M059J (cell line): Measurements from ENCODE around the gene CXCL5. TPM values are rescaled to one million over a fixed set of nuclear protein-coding genes. Genes with fewer than 3 reads are reported as not detected.

Source experiments
- DNase-seq: peaks from one replicate; pipeline ENCODE4 v3.0.0-alpha.2; 2012; ENCODE audit warnings: low read depth
- total RNA-seq: library from RNA; depleted of rRNA; stranded (reverse); fragments of >200 nt; shearing (Covaris generic); gene quantifications from 2 replicates; pipeline ENCODE4 v1.2.3, GENCODE V29; 2014; rRNA removed

The CXCL5 gene
- total RNA-seq = 0.62 and 0.74 TPM in 2 replicates

- peak; percentile 48 for DNase-seq
These were observed at the start of gene CXCL5 for GRCh38 chr4:73998040-73999011. CXCL5 (minus strand) TSS chr4:73998677; CDS start chr4:73998581, 96 bp downstream.

GRCh38 chr4:74047152-74047551 is 48.7 kb upstream of the CXCL5 start:
- no peak for DNase-seq

GRCh38 chr4:74045772-74046171 is 47.3 kb upstream of the CXCL5 start:
- DNase-seq = no peak

GRCh38 chr4:74045247-74045646 is 46.8 kb upstream of the CXCL5 start:
- DNase-seq = peak; percentile 9

- DNase-seq = peak; percentile 73
These were observed 46.2 kb upstream of the CXCL5 start for GRCh38 chr4:74044677-74045076.

GRCh38 chr4:74042681-74043080 is 44.2 kb upstream of the CXCL5 start:
- DNase-seq = peak; percentile 18

GRCh38 chr4:74041418-74041817 is 42.9 kb upstream of the CXCL5 start:
- no peak for DNase-seq

- DNase-seq = no peak
These were observed 40.9 kb upstream of the CXCL5 start for GRCh38 chr4:74039315-74039763.

GRCh38 chr4:74038425-74039314 is 40.2 kb upstream of the CXCL5 start, which contains the start of gene CXCL3:
CXCL3 (minus strand) TSS chr4:74038689; CDS start chr4:74038611, 78 bp downstream.
- peak; percentile 61 for DNase-seq

- no peak for DNase-seq
These were observed 39.6 kb upstream of the CXCL5 start for GRCh38 chr4:74038086-74038424.

- no peak for DNase-seq
These were observed 38.8 kb upstream of the CXCL5 start for GRCh38 chr4:74037076-74037955.

- DNase-seq = peak; percentile 9
These were observed 35.3 kb upstream of the CXCL5 start for GRCh38 chr4:74033739-74034138.

- DNase-seq = peak; percentile 21
These were observed 33.6 kb upstream of the CXCL5 start for GRCh38 chr4:74032064-74032463.

GRCh38 chr4:74031576-74031975 is 33.1 kb upstream of the CXCL5 start:
- no peak for DNase-seq

- DNase-seq = no peak
These were observed 31.8 kb upstream of the CXCL5 start for GRCh38 chr4:74030285-74030684.

GRCh38 chr4:74028504-74028903 is 30.0 kb upstream of the CXCL5 start:
- DNase-seq = no peak

GRCh38 chr4:74023709-74024108 is 25.2 kb upstream of the CXCL5 start:
- no peak for DNase-seq

GRCh38 chr4:74021601-74022000 is 23.1 kb upstream of the CXCL5 start:
- DNase-seq = no peak

- DNase-seq = no peak
These were observed 20.3 kb upstream of the CXCL5 start for GRCh38 chr4:74018771-74019170.

- no peak for DNase-seq
These were observed 19.6 kb upstream of the CXCL5 start for GRCh38 chr4:74018116-74018515.

- DNase-seq = peak; percentile 68
These were observed 17.6 kb upstream of the CXCL5 start for GRCh38 chr4:74016068-74016467.
